ENCODE measurements around the gene ST3GAL6. TPM values are rescaled to one million over a fixed set of nuclear protein-coding genes. Genes with fewer than 3 reads are reported as not detected.

ST3GAL6 gene
- polyA plus RNA-seq, 1 donor from 2014 or later: 3.7 TPM

- Histone ChIP-seq H3K27ac (ENCODE audit: low read length) (no peak overlapping the region), H3K79me2 (replicated peaks; ENCODE audit: insufficient read depth, low read length) (no peaks in the 10 kb centered on the region), H3K27me3 (ENCODE audit: insufficient read depth, low read depth, low read length) (no peaks in the 10 kb centered on the region), H4K20me1 (ENCODE audit: insufficient read depth) (no peaks in the 10 kb centered on the region), H3K4me3 (ENCODE audit: low read length) (no peak overlapping the region), H3K9ac (ENCODE audit: low read length) (no peak overlapping the region), H3K4me2 (ENCODE audit: low read length) (no peak overlapping the region), H3K36me3 (ENCODE audit: insufficient read depth, low read length) (peaks cover 9% of the 10 kb centered on the region), H2AFZ (ENCODE audit: low read depth, low read length) (no peak overlapping the region), H3K9me3 (ENCODE audit: low read length) (no peaks in the 10 kb centered on the region), H3K9me2 (ENCODE audit: insufficient read depth, low read length) (no peaks in the 10 kb centered on the region), H3F3A (ENCODE audit: insufficient read depth, low read length, poor library complexity, severe bottlenecking) (no peaks in the 10 kb centered on the region)
- TF ChIP-seq RAD21 (conservative IDR thresholded peaks at IDR 0.05): no peak
These were observed 34.8 kb downstream of the ST3GAL6 start for GRCh38 chr3:98797905-98798304.

GRCh38 chr3:98798820-98799219 lies 35.7 kb downstream of the ST3GAL6 start:
- H2AFZ ChIP-seq (ENCODE audit: low read depth, low read length): no peak overlapping the region
- H3K9me2 ChIP-seq (ENCODE audit: insufficient read depth, low read length): no peaks in the 10 kb centered on the region
- H3K9ac ChIP-seq (ENCODE audit: low read length): no peak overlapping the region
- no peak overlapping the region for H3K27ac ChIP-seq (ENCODE audit: low read length)
- H3F3A ChIP-seq (ENCODE audit: insufficient read depth, low read length, poor library complexity, severe bottlenecking): no peaks in the 10 kb centered on the region
- H3K4me2 ChIP-seq (ENCODE audit: low read length): no peak overlapping the region
- no peaks in the 10 kb centered on the region for H3K27me3 ChIP-seq (ENCODE audit: insufficient read depth, low read depth, low read length)
- H3K4me3 ChIP-seq (ENCODE audit: low read length): no peak overlapping the region
- H4K20me1 ChIP-seq (ENCODE audit: insufficient read depth): no peaks in the 10 kb centered on the region
- TF ChIP-seq POLR2AphosphoS5 (IDR thresholded peaks at IDR 0.05) (no peak), TAF1 (IDR thresholded peaks at IDR 0.05; ENCODE audit: low read depth) (no peak), MXI1 (conservative IDR thresholded peaks at IDR 0.05; ENCODE audit: poor library complexity, severe bottlenecking) (no peak), SMC3 (conservative IDR thresholded peaks at IDR 0.05; ENCODE audit: poor library complexity) (no peak), EP300 (conservative IDR thresholded peaks at IDR 0.05; ENCODE audit: poor library complexity, severe bottlenecking) (no peak), EZH2 (IDR thresholded peaks at IDR 0.05; ENCODE audit: borderline replicate concordance, insufficient read depth, low read length, poor library complexity, severe bottlenecking) (no peak), RAD21 (conservative IDR thresholded peaks at IDR 0.05) (no peak)
- TF ChIP-seq, protein P1, sequence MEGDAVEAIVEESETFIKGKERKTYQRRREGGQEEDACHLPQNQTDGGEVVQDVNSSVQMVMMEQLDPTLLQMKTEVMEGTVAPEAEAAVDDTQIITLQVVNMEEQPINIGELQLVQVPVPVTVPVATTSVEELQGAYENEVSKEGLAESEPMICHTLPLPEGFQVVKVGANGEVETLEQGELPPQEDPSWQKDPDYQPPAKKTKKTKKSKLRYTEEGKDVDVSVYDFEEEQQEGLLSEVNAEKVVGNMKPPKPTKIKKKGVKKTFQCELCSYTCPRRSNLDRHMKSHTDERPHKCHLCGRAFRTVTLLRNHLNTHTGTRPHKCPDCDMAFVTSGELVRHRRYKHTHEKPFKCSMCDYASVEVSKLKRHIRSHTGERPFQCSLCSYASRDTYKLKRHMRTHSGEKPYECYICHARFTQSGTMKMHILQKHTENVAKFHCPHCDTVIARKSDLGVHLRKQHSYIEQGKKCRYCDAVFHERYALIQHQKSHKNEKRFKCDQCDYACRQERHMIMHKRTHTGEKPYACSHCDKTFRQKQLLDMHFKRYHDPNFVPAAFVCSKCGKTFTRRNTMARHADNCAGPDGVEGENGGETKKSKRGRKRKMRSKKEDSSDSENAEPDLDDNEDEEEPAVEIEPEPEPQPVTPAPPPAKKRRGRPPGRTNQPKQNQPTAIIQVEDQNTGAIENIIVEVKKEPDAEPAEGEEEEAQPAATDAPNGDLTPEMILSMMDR (IDR thresholded peaks at IDR 0.05; ENCODE audit: poor library complexity, severe bottlenecking): no peak
- TF ChIP-seq, protein P2, sequence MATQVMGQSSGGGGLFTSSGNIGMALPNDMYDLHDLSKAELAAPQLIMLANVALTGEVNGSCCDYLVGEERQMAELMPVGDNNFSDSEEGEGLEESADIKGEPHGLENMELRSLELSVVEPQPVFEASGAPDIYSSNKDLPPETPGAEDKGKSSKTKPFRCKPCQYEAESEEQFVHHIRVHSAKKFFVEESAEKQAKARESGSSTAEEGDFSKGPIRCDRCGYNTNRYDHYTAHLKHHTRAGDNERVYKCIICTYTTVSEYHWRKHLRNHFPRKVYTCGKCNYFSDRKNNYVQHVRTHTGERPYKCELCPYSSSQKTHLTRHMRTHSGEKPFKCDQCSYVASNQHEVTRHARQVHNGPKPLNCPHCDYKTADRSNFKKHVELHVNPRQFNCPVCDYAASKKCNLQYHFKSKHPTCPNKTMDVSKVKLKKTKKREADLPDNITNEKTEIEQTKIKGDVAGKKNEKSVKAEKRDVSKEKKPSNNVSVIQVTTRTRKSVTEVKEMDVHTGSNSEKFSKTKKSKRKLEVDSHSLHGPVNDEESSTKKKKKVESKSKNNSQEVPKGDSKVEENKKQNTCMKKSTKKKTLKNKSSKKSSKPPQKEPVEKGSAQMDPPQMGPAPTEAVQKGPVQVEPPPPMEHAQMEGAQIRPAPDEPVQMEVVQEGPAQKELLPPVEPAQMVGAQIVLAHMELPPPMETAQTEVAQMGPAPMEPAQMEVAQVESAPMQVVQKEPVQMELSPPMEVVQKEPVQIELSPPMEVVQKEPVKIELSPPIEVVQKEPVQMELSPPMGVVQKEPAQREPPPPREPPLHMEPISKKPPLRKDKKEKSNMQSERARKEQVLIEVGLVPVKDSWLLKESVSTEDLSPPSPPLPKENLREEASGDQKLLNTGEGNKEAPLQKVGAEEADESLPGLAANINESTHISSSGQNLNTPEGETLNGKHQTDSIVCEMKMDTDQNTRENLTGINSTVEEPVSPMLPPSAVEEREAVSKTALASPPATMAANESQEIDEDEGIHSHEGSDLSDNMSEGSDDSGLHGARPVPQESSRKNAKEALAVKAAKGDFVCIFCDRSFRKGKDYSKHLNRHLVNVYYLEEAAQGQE (IDR thresholded peaks at IDR 0.05; ENCODE audit: borderline replicate concordance): no peak
- H3K79me2 ChIP-seq (replicated peaks; ENCODE audit: insufficient read depth, low read length): no peaks in the 10 kb centered on the region
- peaks cover 9% of the 10 kb centered on the region for H3K36me3 ChIP-seq (ENCODE audit: insufficient read depth, low read length)
- H3K9me3 ChIP-seq (ENCODE audit: low read length): no peaks in the 10 kb centered on the region

- no peak overlapping the region for H3K4me3 ChIP-seq (ENCODE audit: low read length)
- H3K79me2 ChIP-seq (replicated peaks; ENCODE audit: insufficient read depth, low read length): no peaks in the 10 kb centered on the region
- no peak overlapping the region for H3K4me2 ChIP-seq (ENCODE audit: low read length)
- no peaks in the 10 kb centered on the region for H4K20me1 ChIP-seq (ENCODE audit: insufficient read depth)
- H3K27me3 ChIP-seq (ENCODE audit: insufficient read depth, low read depth, low read length): no peaks in the 10 kb centered on the region
- H3K36me3 ChIP-seq (ENCODE audit: insufficient read depth, low read length): peaks cover 9% of the 10 kb centered on the region
- H3F3A ChIP-seq (ENCODE audit: insufficient read depth, low read length, poor library complexity, severe bottlenecking): no peaks in the 10 kb centered on the region
- H2AFZ ChIP-seq (ENCODE audit: low read depth, low read length): no peak overlapping the region
- no peak overlapping the region for H3K9ac ChIP-seq (ENCODE audit: low read length)
- TF ChIP-seq RAD21 (conservative IDR thresholded peaks at IDR 0.05) (no peak), EP300 (conservative IDR thresholded peaks at IDR 0.05; ENCODE audit: poor library complexity, severe bottlenecking) (no peak), SMC3 (conservative IDR thresholded peaks at IDR 0.05; ENCODE audit: poor library complexity) (no peak), EZH2 (IDR thresholded peaks at IDR 0.05; ENCODE audit: borderline replicate concordance, insufficient read depth, low read length, poor library complexity, severe bottlenecking) (no peak), MXI1 (conservative IDR thresholded peaks at IDR 0.05; ENCODE audit: poor library complexity, severe bottlenecking) (no peak), POLR2AphosphoS5 (IDR thresholded peaks at IDR 0.05) (no peak), TAF1 (IDR thresholded peaks at IDR 0.05; ENCODE audit: low read depth) (no peak)
- TF ChIP-seq, protein P1 (IDR thresholded peaks at IDR 0.05; ENCODE audit: poor library complexity, severe bottlenecking): no peak
- TF ChIP-seq, protein P2 (IDR thresholded peaks at IDR 0.05; ENCODE audit: borderline replicate concordance): no peak
- H3K27ac ChIP-seq (ENCODE audit: low read length): no peak overlapping the region
- no peaks in the 10 kb centered on the region for H3K9me2 ChIP-seq (ENCODE audit: insufficient read depth, low read length)
- H3K9me3 ChIP-seq (ENCODE audit: low read length): no peaks in the 10 kb centered on the region
These were observed 36.3 kb downstream of the ST3GAL6 start for GRCh38 chr3:98799479-98799878.
